IPS-18a (cell line): ENCODE measurements around the gene MADD.

Experiments used
- H3K27ac ChIP-seq: one replicate; pipeline ENCODE4 v1.5.1; 2013; ENCODE audit warnings: low read length
- H3K27me3 ChIP-seq: one replicate; pipeline ENCODE4 v1.6.1; 2013; ENCODE audit warnings: mild to moderate bottlenecking, low read length; ENCODE audit not compliant: control insufficient read depth, insufficient read depth
- H3K36me3 ChIP-seq: one replicate; pipeline ENCODE4 v1.6.1; 2013; ENCODE audit warnings: low read depth, low read length; ENCODE audit not compliant: control insufficient read depth
- H3K4me1 ChIP-seq: one replicate; pipeline ENCODE4 v1.6.1; 2013; ENCODE audit warnings: low read depth, low read length; ENCODE audit not compliant: control insufficient read depth
- H3K4me3 ChIP-seq: one replicate; pipeline ENCODE4 v1.5.1; 2013; ENCODE audit warnings: low read length
- H3K9ac ChIP-seq: one replicate; pipeline ENCODE4 v1.6.1; 2013; ENCODE audit warnings: mild to moderate bottlenecking, low read length, moderate library complexity
- H3K9me3 ChIP-seq: one replicate; pipeline ENCODE4 v1.6.1; 2013; ENCODE audit warnings: low read depth, low read length; ENCODE audit not compliant: control insufficient read depth

MADD gene

DNA sequence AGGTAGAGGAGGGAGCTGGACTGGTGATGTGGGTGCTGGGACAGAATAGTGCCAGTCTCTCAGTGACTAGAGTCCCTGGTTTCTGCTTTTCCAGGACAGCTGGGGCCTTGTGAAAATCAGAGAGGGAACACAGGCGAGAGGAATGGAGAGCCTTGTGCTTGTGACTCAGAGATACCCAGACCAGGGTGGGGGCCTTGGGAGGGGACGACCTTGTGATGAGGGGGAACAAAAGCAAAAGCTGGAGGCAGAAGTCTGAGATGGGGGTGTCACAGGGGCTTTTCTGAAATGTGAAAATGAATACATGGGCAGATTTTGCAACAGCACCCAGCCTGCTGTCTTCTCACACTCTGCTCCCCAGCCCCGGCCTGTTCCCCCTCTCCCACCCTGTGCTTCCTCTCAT lies 15.5 kb upstream of the MADD start:
- Histone ChIP-seq H3K36me3 (no peaks in the 10 kb centered on the region), H3K4me1 (peaks cover 11% of the 10 kb centered on the region), H3K27ac (no peak overlapping the region), H3K27me3 (no peaks in the 10 kb centered on the region), H3K9ac (no peak overlapping the region), H3K4me3 (no peak overlapping the region), H3K9me3 (no peaks in the 10 kb centered on the region)

DNA sequence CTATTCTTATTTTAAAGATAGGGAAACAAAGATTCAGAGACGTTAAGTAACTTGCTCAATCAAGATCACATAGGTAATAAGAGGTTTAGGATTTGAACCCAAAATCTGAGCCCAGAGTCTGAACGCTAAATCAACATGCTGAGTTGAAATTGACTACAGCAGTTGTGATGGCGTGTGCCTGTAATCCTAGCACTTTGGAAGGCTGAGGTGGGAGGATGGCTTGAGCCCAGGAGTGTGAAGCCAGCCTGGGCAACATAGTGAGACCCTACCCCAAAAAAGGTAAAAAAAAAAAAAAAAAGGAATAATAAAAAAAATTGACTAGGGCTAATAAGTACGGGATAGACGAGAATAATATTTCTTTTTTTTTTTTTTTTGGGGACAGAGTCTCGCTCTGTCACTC lies 13.6 kb upstream of the MADD start:
- Histone ChIP-seq H3K4me1 (peaks cover 9% of the 10 kb centered on the region), H3K4me3 (no peak overlapping the region), H3K27ac (no peak overlapping the region), H3K9me3 (no peaks in the 10 kb centered on the region), H3K27me3 (no peaks in the 10 kb centered on the region), H3K36me3 (peaks cover 2% of the 10 kb centered on the region), H3K9ac (no peak overlapping the region)

DNA sequence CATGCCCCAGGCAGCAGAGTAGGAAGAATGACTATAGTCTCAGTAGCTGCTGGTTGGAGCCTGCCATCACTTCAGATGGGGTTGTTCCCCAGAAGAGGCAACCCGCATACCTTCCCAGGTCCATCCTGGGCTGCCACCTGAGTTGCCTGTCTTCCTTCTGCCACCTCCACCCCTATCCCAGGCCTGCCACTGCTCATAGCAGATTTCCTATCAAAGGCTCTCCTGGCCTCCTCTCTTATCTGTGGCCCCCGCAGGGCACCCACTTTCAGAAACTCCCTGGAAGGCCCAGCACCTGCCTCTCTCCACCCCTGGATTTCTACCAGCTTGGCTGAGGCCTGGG lies 12.8 kb upstream of the MADD start:
- Histone ChIP-seq H3K9me3 (no peaks in the 10 kb centered on the region), H3K36me3 (peaks cover 4% of the 10 kb centered on the region), H3K27ac (peak overlapping the region; percentile 55), H3K9ac (peak overlapping the region; percentile 58), H3K4me1 (peaks cover 9% of the 10 kb centered on the region), H3K27me3 (no peaks in the 10 kb centered on the region), H3K4me3 (peak overlapping the region; percentile 53)

DNA sequence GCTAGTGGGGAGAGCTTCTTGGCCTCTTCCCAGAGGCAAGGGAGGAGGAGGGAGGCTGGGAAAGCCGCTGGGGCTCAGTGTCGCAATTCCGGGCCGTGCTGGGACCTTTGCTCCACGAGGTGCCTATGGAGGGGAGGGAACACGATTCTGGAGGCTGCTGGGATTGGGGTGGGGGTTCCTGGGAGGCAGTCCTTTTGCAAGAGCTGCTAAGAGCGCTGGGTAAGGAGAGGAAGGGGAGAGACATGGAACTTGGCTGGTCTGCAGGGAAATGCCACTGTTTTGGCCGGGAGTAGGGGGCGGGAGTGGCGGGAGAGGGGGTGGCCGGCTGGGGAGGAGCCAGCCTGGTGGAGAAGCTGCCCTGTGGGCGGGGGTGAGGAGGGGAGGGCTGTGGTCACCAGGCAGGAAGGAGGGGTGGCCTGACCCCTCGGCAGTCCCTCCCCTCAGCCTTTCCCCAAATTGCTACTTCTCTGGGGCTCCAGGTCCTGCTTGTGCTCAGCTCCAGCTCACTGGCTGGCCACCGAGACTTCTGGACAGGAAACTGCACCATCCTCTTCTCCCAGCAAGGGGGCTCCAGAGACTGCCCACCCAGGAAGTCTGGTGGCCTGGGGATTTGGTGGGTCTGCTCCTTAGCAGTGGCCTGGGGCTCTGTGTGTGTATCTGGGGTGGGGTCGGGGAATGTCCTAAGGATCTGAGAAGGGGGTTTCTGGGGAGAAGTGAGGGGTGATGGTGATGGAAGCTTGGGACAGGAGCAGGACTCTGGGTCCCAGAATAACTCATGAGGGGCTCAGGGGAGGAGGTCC lies 12.2 kb upstream of the MADD start, which contains the start of gene NR1H3:
TSS of gene NR1H3 (plus strand) at position 480 of the 800 bp plus-strand sequence. CDS start 1,221 bp downstream, outside the sequence.
- Histone ChIP-seq H3K4me1 (peaks cover 9% of the 10 kb centered on the region), H3K9ac (peak within 1 kb of the TSS; percentile 58), H3K27me3 (no peaks in the 10 kb centered on the region), H3K36me3 (peaks cover 4% of the 10 kb centered on the region), H3K27ac (peak within 1 kb of the TSS; percentile 55), H3K4me3 (peak within 1 kb of the TSS; percentile 53), H3K9me3 (no peaks in the 10 kb centered on the region)

DNA sequence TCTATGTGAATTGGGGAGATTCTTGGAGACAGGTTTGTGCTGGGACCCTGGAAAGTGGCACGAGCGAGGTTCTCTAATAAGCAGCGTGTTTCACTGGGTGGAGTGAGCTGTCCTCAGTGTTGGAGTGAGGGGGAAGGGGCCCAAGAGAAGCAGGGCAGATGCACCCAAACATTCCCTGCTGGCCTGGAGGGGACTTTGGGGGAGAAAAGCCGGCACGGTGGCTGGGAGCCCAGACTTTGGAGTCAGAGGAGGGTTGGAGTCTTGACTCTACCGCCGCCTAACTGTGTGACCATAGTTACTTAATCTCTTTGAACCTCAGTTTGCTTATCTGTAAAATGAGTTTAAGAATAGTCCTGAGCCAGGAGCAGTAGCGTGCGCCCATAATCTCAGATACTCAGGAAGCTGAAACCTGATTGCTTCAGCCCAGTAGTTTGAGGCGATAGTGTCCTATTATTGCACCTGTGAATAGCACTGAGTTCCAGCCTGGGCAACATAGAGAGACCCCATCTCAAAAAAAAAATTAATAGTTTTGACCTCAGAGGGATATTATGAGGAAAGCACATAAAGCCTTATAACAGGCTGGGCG lies 11.5 kb upstream of the MADD start:
- peaks cover 9% of the 10 kb centered on the region for H3K4me1 ChIP-seq
- no peaks in the 10 kb centered on the region for H3K27me3 ChIP-seq
- no peak overlapping the region for H3K9ac ChIP-seq
- no peaks in the 10 kb centered on the region for H3K9me3 ChIP-seq
- H3K27ac ChIP-seq: no peak overlapping the region
- H3K4me3 ChIP-seq: peak overlapping the region; percentile 53
- peaks cover 4% of the 10 kb centered on the region for H3K36me3 ChIP-seq

DNA sequence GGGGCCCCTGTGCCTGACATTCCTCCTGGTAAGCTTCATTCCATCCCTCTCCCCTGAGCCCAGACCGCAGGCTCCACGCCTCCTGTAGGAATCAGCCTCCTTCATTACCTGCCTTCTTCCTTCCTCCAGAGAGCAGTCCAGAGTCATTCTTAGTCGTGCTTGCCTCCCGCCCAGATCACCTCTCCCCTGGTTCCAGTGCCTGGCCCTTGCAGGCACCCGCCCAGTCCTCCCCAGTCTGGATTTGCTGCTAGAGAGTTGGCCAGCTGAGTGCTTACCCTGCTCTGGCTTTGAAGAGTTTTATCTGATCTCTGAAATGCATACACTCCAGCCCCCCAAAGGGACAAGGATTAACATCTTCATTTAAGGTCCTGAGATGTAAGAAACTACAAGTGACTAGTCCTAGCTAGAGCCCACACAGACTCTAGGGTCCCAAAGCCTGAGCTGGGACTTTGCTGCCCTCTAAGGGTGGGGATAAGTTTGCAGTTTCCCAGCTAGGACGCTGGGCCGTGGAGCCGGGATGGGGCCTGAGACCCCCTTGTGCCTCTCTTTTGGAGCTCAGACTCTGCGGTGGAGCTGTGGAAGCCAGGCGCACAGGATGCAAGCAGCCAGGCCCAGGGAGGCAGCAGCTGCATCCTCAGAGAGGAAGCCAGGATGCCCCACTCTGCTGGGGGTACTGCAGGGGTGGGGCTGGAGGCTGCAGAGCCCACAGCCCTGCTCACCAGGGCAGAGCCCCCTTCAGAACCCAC lies 10.5 kb upstream of the MADD start:
- no peak overlapping the region for H3K4me3 ChIP-seq
- H3K9me3 ChIP-seq: no peaks in the 10 kb centered on the region
- H3K27ac ChIP-seq: no peak overlapping the region
- H3K36me3 ChIP-seq: peaks cover 4% of the 10 kb centered on the region
- H3K9ac ChIP-seq: no peak overlapping the region
- peaks cover 9% of the 10 kb centered on the region for H3K4me1 ChIP-seq
- H3K27me3 ChIP-seq: no peaks in the 10 kb centered on the region

DNA sequence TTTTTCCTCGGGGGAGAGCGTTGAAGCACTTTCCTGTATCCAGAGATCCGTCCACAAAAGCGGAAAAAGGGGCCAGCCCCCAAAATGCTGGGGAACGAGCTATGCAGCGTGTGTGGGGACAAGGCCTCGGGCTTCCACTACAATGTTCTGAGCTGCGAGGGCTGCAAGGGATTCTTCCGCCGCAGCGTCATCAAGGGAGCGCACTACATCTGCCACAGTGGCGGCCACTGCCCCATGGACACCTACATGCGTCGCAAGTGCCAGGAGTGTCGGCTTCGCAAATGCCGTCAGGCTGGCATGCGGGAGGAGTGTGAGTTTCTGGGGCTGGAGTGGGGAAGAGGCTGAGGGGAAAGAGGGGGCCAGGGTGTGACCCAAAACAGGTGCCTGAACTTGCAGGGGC lies 9.6 kb upstream of the MADD start:
- Histone ChIP-seq H3K27ac (no peak overlapping the region), H3K4me3 (no peak overlapping the region), H3K4me1 (peaks cover 9% of the 10 kb centered on the region), H3K36me3 (peaks cover 4% of the 10 kb centered on the region), H3K27me3 (no peaks in the 10 kb centered on the region), H3K9me3 (no peaks in the 10 kb centered on the region), H3K9ac (no peak overlapping the region)

DNA sequence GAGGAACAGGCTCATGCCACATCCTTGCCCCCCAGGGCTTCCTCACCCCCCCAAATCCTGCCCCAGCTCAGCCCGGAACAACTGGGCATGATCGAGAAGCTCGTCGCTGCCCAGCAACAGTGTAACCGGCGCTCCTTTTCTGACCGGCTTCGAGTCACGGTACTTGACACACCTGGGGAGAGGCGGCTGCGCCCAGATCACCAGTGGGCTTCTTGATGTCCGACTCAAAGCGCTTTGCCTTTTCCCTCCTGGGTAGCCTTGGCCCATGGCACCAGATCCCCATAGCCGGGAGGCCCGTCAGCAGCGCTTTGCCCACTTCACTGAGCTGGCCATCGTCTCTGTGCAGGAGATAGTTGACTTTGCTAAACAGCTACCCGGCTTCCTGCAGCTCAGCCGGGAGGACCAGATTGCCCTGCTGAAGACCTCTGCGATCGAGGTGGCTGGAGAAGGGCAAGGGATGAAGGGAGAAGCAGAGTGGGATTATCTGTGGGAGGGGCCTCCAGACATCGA lies 8.6 kb upstream of the MADD start:
- Histone ChIP-seq H3K27me3 (no peaks in the 10 kb centered on the region), H3K4me1 (peaks cover 9% of the 10 kb centered on the region), H3K4me3 (no peak overlapping the region), H3K36me3 (peaks cover 4% of the 10 kb centered on the region), H3K27ac (no peak overlapping the region), H3K9ac (no peak overlapping the region), H3K9me3 (no peaks in the 10 kb centered on the region)

DNA sequence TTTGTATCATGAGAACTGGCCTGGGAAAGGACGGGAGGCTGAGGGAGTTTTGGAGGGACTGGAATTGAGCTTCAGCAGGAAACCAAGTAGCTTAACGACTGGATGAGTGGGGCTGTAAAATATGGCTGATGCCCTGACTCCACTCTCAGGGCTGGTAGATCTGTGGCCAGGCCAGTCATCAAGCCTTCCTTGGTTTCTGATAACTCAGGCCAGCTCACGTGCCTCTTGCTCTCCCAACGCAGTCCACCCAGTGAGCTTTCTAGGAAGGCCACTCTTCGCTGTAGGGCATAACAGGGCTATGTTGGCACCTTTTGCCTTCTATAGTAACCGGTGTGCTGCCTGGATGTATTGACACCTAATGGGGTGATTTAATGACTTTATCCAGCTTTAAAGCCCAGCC lies 5.8 kb upstream of the MADD start:
- no peak overlapping the region for H3K9ac ChIP-seq

DNA sequence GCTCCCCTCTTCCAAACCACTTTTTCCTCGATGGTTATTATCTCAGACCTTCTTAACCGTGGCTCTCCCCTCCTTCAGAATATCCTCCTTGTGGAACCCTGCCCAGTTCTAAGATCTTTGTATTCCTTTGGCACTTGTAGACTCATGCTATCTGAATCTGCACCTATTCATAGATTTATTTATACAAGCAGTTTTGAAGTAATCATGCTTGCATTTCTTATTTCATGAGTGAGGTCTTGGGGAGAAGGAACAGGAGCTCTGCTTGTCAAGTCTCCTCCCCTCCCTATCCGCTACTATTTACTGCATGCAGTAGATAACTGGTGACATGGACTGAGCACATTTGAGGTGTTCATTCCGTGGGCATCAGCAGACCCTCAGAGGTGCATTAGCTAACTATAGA lies 5.4 kb upstream of the MADD start:
- Histone ChIP-seq H3K36me3 (peaks cover 4% of the 10 kb centered on the region), H3K9me3 (no peaks in the 10 kb centered on the region), H3K27ac (no peak overlapping the region), H3K4me1 (peaks cover 16% of the 10 kb centered on the region), H3K9ac (no peak overlapping the region), H3K4me3 (no peak overlapping the region), H3K27me3 (no peaks in the 10 kb centered on the region)

More for the DNA sequence above, 5.8 kb upstream of the MADD start:
- Histone ChIP-seq H3K9me3 (no peaks in the 10 kb centered on the region), H3K27ac (no peak overlapping the region), H3K4me3 (no peak overlapping the region), H3K4me1 (peaks cover 19% of the 10 kb centered on the region), H3K27me3 (no peaks in the 10 kb centered on the region), H3K36me3 (peaks cover 4% of the 10 kb centered on the region)

DNA sequence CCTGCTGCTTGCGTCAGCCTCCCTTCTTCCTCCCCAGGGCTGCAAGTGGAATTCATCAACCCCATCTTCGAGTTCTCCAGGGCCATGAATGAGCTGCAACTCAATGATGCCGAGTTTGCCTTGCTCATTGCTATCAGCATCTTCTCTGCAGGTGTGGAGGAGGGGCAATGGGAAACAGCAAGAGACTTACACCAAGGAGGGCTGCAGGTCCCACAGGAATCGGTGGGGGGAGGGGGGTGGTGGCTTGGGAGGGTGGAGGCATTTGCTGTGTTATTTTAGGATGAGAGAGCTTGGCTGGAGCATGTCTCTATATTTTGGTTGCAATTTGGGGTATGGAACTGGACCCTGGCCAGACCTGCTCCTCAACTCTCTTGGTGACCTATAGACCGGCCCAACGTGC lies 2.1 kb upstream of the MADD start:
- Histone ChIP-seq H3K4me3 (no peak overlapping the region), H3K9ac (no peak overlapping the region), H3K4me1 (peaks cover 26% of the 10 kb centered on the region), H3K27ac (no peak overlapping the region), H3K36me3 (no peaks in the 10 kb centered on the region), H3K9me3 (no peaks in the 10 kb centered on the region), H3K27me3 (no peaks in the 10 kb centered on the region)
